Pancreas (tissue), 10 donors: ENCODE data around the gene HDC. TPM values are rescaled to one million over a fixed set of nuclear protein-coding genes. Genes with fewer than 3 reads are reported as not detected.

Experiments
- ATAC-seq, 4 donors: fragments of 200-7000 bp; cut with Tn5 transposase; one replicate each; pipeline versions ENCODE4 v1.8.0 to v1.9.1; 2020; ENCODE audit warnings: mild to moderate bottlenecking in 4 of 4, moderate library complexity in 4 of 4
- DNase-seq, 6 donors: peaks; one replicate each; pipeline ENCODE4 v3.0.0-alpha.2; 2020
- FAIRE-seq: peaks from 2 replicates; lab custom pipeline; 2012; peaks lifted over from hg19 to GRCh38; lab: Jason Lieb, UNC
- H3K27ac ChIP-seq, 4 donors: fragments of 200-600 bp; sonication (generic); 1 replicate in 3 of 4; 2 replicates in 1 of 4; pipeline versions ENCODE4 v1.5.0 to v1.8.0; 2020
- H3K27me3 ChIP-seq, 4 donors: fragments of 200-600 bp; one replicate each; pipeline ENCODE4 v1.8.0; 2021
- H3K36me3 ChIP-seq, 3 donors: fragments of 200-600 bp; sonication (generic) in 1 of 3; one replicate each; pipeline versions ENCODE4 v1.5.0 to v1.8.0; 2020 to 2021
- H3K4me1 ChIP-seq, 3 donors: fragments of 200-600 bp; one replicate each; pipeline ENCODE4 v1.8.0; 2021
- H3K4me3 ChIP-seq, 4 donors: fragments of 200-600 bp; sonication (generic) in 2 of 4; one replicate each; pipeline versions ENCODE4 v1.5.0 to v1.8.0; 2020 to 2021
- H3K9me3 ChIP-seq, 4 donors: fragments of 200-600 bp; one replicate each; pipeline ENCODE4 v1.8.0; 2021
- CTCF ChIP-seq, 4 donors: fragments of 200-600 bp; sonication (generic) in 3 of 4; IDR thresholded peaks; one replicate each; pipeline versions ENCODE4 v1.5.0 to v1.8.0; 2021; ENCODE audit warnings: antibody characterized with exemption in 4 of 4
- WGBS, 2 donors: extraction: QIAGEN DNeasy Blood & Tissue Kit; methylation state at CpG; one replicate each; pipeline ENCODE4 v1.1.7; 2013; 5-methylcytosine and 5-hydroxymethylcytosine counted together
- intact Hi-C, 3 donors: fragments of 100-400 bp; cut with DNase I; formaldehyde crosslinking; loops; one replicate each; pipeline versions ENCODE4 v1.11.1 to v1.14.2; 2022
- polyA plus RNA-seq, 2 donors: library from polyadenylated mRNA; stranded (reverse); fragments of 200-250 nt; gene quantifications; one replicate each; pipeline ENCODE4 v1.2.3, GENCODE V29; 2013
- total RNA-seq, 6 donors: library from RNA; stranded (reverse); fragmentation: NEBNext Ultra II Directional in 4 of 6; extraction: Animal tissue kit (Norgen Biotek cat#: 25700) in 4 of 6; gene quantifications; one replicate each; pipeline versions ENCODE4 v1.2.1 to v1.2.4, GENCODE V29; 2021 to 2023
- donor health status: healthy with polysubstance abuse.
- donor health status: DM: no; HTN: no; CAD: no; lungs with moderate emphysema.
- donor health status: DM: no; HTN: no; CAD: no.
- donor health status: control.
- donor health status: control.
- donor health status: Bipolar disorder and iron deficiency.
- donor health status: DM: yes; HTN: yes; CAD: no.
- donor health status: DM: no; HTN: no; CAD: no.
- donor health status: DM: no; HTN: no; CAD: no.
- donor health status: DM: yes; HTN: yes; CAD: no.

HDC gene
- 1 to 10 TPM in 1 of 6 donors, under 1 TPM in 4, not detected in 1; 0.13 to 1.7 (median 0.38) TPM for total RNA-seq
- polyA plus RNA-seq = under 1 TPM in 1 of 2 donors, not detected in 1; 0.23 TPM

- H3K4me1 ChIP-seq = no peaks in the 10 kb centered on the region
- no peaks in the 10 kb centered on the region for H3K27me3 ChIP-seq
- H3K36me3 ChIP-seq = no peaks in the 10 kb centered on the region
- ATAC-seq (no peak), DNase-seq (no peak), FAIRE-seq (no peak)
- no peak within 1 kb of the TSS for H3K27ac ChIP-seq
- H3K4me3 ChIP-seq = no peak within 1 kb of the TSS
- intact Hi-C loops = no loop called here
- H3K9me3 ChIP-seq = no peaks in the 10 kb centered on the region
- 69% methylated on average over 9 of the region's 9 CpGs for WGBS, 2 donors
- TF ChIP-seq CTCF (IDR thresholded peaks at IDR 0.05) = no peak
Observed at GRCh38 chr15:50265620-50266019, at the start of gene HDC. HDC (minus strand) TSS chr15:50265726; CDS start chr15:50265623, 103 bp downstream.

DNA sequence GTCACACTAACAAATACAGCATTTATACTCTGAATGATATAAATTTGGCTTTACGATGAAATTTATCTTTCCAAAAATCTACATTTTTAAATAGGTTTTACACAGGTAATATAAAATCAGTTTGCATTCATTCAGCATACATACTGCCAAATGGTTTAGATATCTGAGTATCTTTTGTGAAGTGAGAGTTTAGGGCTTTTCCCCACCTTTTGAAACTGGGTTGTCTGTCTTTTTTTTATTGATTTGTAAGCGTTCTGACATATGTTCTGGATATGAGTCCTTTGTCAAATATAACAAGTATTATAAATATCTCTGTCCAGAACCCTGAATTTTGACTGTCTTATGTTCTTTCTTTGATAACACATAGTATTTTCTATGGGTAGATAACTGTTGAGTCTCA is 47.1 kb upstream of the HDC start:
- no peaks in the 10 kb centered on the region for H3K4me1 ChIP-seq
- no peaks in the 10 kb centered on the region for H3K9me3 ChIP-seq
- DNase-seq (no peak), ATAC-seq (no peak), FAIRE-seq (no peak)
- TF ChIP-seq CTCF (IDR thresholded peaks at IDR 0.05) = no peak
- WGBS, 2 donors = 83 to 90% methylated on average over 2 of the region's 2 CpGs
- H3K27ac ChIP-seq = no peak overlapping the region
- intact Hi-C loops = no loop called here
- H3K36me3 ChIP-seq = no peaks in the 10 kb centered on the region
- no peak overlapping the region for H3K4me3 ChIP-seq
- no peaks in the 10 kb centered on the region for H3K27me3 ChIP-seq

DNA sequence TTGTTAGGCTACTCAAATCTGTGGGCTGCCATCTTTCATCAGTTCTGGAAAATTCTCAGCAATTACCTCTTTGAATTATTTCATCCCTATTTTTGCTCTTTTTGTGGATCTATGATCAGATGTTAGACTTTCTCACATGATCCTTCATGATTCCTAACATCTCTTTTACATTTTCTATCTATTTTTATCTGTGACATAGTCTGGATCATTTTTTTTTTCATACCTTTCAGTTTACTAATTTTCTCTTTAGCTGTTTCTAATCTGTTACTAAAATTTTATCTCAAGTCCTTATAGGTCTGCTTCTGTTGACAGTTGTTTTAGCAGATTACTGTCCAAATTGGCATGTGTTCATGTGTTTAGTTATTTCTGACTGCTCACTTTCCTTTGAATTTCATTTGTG is 42.3 kb upstream of the HDC start:
- H3K27ac ChIP-seq = no peak overlapping the region
- no peaks in the 10 kb centered on the region for H3K27me3 ChIP-seq
- H3K4me1 ChIP-seq = no peaks in the 10 kb centered on the region
- intact Hi-C loops = no loop called here
- no peaks in the 10 kb centered on the region for H3K36me3 ChIP-seq
- no peak for FAIRE-seq
- no peaks in the 10 kb centered on the region for H3K9me3 ChIP-seq
- TF ChIP-seq CTCF (IDR thresholded peaks at IDR 0.05) = no peak
- no peak for ATAC-seq
- DNase-seq = no peak
- H3K4me3 ChIP-seq = no peak overlapping the region

DNA sequence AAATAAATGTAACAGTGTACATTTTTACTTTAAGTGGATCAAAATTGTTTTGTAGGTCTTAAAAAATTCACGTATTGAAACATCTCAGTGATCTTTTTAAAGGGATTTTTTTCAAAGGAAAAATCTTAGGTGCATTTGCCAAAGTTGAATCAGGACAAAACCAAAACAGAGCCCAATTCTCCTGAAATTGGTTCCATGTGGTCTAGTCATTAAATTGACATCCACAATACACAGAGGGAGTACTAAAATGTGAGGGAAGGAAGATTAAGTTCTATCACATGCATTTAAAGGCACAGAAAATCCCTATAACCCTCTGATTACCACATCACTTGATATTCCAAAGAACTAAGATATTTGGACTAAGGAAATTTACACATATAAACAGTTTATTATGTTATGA is 39.3 kb upstream of the HDC start:
- WGBS, 2 donors = 79 to 83% methylated on average over 1 of the region's 1 CpG
- Histone ChIP-seq H3K27me3 (no peaks in the 10 kb centered on the region), H3K9me3 (no peaks in the 10 kb centered on the region), H3K36me3 (peaks cover 0 to 9% (median 2%) of the 10 kb centered on the region in 3 donors), H3K4me1 (no peaks in the 10 kb centered on the region), H3K4me3 (no peak overlapping the region), H3K27ac (no peak overlapping the region)
- TF ChIP-seq CTCF (IDR thresholded peaks at IDR 0.05) = no peak
- DNase-seq (no peak), ATAC-seq (no peak), FAIRE-seq (no peak)
- intact Hi-C loops = no loop called here

GRCh38 chr15:50302581-50302980 is 37.1 kb upstream of the HDC start:
- WGBS, 2 donors = 93 to 100% methylated on average over 1 of the region's 1 CpG
- Histone ChIP-seq H3K27me3 (no peaks in the 10 kb centered on the region), H3K4me1 (no peaks in the 10 kb centered on the region), H3K27ac (no peak overlapping the region), H3K36me3 (peaks cover 0 to 14% (median 9%) of the 10 kb centered on the region in 3 donors), H3K4me3 (no peak overlapping the region), H3K9me3 (no peaks in the 10 kb centered on the region)
- intact Hi-C loops = no loop called here
- no peak for ATAC-seq
- no peak for DNase-seq
- no peak for FAIRE-seq
- no peak for TF ChIP-seq CTCF (IDR thresholded peaks at IDR 0.05)
